Placental epithelial cell (primary cell): Measurements from ENCODE around the gene ERG. TPM values are rescaled to one million over a fixed set of nuclear protein-coding genes. Genes with fewer than 3 reads are reported as not detected.

Experiments used
- small RNA-seq: library from RNA; depleted of rRNA; stranded (forward); fragments of <200 nt; gene quantifications from one replicate; pipeline ENCODE3, GENCODE V24; 2012
- total RNA-seq: library from RNA; depleted of rRNA; stranded (reverse); fragments of >200 nt; gene quantifications from 2 replicates; pipeline ENCODE4 v1.2.3, GENCODE V29; 2012

Gene ERG
- not detected in 2 replicates for total RNA-seq

GRCh38 chr21:38498057-38498833, at the start of gene ERG:
ERG (minus strand) TSS chr21:38498477; CDS start chr21:38498380, 97 bp downstream.

Small RNA genes within 50 kb of the gene (small RNA-seq; reads per million reads assigned to genes)
- not detected for gene SNRPGP13

Other genes with a start within 250 kb of the ERG start
- 7.1 and 88.5 TPM in 2 replicates for gene KCNJ15, start 241.5 kb downstream of the ERG start, total RNA-seq